ENCODE data around the gene RABGAP1L.

Gene RABGAP1L

DNA sequence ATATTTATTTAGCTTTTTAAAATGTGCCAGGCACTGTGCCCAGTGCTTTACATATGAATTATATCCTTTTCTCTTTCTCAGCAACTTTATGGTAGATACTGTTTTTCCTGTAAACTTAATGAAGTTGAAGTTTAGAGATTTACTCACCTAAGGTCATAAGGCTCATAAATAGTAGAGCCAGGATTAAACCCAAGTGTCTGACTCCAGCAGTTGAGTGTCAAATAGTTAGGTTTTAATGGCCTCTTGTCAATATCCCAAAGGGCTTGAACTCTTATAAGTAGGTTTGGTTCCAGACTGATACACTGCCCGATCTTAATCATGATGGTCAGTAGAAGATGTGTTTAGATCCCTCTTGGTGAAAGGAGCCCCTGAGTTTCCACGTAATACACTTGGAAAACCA lies 37.8 kb downstream of the RABGAP1L start:
- no peak for DNase-seq (ENCODE audit: low read depth in 2 of 2)

DNA sequence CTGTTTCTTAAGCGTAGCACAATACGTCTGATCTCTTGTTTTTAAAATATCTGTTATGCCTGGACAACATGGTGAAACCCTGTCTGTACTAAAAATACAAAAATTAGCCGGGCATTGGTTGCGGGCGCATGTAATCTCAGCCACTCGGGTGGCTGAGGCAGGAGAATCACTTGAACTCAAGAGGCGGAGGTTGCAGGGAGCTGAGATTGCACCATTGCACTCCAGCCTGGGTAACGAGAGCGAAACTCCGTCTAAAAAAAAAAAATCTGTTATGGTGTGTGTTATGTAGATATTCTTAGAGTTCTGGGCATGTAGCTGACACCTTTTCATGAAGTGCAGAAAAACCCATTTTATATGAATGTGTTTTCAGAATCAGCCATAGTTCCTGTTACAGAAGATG lies 38.2 kb downstream of the RABGAP1L start:
- DNase-seq (ENCODE audit: low read depth in 2 of 2), result no peak

DNA sequence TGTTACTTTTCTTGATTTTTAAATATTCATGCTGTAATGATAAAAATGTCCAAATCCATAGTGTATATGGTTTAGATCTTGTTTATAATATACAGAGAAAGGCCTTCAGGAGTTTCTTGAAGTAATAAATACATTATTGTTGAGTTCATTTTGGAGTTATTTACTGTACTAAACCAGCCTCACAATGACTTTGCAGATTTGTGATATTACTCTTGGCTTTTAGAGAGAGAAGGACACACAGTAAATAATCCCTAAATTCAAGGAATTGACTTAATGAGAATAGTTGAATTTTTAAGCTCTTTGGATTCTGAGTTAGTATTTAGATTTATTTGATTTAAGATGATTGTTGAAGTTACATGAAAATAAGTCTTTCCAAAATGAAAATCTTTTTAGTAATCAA lies 38.9 kb downstream of the RABGAP1L start:
- no peak for DNase-seq (ENCODE audit: low read depth in 2 of 2)

DNA sequence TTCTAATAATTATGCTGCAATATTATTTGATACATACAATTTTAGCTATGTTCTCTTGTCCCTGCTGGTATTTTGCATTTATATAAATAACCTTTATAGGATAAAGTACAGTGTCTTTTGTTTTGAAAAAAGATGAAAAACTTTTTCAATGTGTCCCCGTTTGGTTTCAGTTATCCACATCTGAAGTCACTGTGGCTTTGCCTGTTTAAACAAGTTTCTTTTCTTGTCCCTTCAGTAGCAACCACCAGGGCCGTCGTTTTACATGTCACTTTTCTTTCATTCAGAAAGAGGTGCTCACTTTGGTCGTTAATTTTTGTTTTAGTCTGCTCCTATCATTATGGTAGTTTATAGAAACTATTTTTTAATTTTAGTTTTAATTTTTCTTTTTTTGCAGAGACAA lies 41.4 kb downstream of the RABGAP1L start:
- no peak for DNase-seq (ENCODE audit: low read depth in 2 of 2)

DNA sequence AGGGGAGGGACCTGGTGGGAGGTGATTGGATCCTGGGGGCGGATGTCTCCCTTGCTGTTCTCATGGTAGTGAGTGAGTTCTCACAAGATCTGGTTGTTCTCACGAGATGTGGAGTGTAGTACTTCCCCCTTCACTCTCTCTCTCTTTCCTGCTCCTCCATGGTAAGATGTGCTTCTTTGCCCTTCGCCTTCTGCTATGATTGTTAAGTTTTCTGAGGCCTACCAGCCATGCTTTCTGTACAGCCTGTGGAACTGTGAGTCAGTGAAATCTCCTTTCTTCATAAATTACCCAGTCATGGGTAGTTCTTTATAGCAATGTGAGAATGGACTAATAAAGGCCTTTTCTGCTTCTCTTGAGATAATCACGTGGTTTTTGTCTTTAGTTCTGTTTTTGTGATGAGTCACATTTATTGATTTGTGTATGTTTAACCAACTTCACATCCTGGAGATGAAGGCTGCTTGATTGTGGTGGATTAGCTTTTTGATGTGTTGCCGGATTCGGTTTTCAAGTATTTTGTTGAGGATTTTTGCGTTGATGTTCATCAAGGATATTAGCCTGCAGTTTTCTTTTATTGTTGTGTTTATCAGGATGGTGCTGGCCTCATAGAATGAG lies 45.5 kb downstream of the RABGAP1L start:
- DNase-seq (ENCODE audit: low read depth in 2 of 2), result no peak

DNA sequence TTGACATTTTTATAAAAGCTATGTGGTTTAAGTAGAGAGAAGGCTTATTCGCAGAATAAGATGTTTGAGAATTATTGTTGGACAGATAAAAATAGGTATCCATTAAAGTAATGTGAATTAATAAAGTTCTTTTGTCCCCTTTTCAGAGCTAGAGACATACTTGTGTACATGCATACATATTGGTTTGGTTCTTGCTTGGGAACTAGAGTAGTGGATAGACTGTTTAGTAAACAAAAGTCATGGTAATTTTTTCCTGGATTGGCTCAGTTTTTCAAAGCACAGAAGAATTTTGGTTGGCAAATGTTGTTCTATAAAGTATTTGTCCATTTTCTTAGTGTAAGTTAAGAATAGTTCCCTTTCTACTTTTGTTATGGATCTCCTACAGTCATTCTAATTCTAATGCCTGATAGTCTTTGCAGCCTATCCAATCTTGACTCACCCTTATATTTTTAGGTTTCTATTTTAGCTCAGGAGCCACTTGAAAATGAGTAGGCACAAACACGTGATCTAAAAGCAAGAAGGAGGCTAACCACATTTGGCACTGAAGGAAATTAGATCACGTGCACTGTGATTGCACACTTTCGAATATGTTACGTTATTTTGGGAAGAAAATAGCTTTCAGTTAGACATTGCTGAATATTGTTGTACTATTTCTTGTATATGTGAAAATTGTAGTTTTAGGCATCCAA lies 47.0 kb downstream of the RABGAP1L start:
- DNase-seq (ENCODE audit: low read depth in 2 of 2), result no peak

DNA sequence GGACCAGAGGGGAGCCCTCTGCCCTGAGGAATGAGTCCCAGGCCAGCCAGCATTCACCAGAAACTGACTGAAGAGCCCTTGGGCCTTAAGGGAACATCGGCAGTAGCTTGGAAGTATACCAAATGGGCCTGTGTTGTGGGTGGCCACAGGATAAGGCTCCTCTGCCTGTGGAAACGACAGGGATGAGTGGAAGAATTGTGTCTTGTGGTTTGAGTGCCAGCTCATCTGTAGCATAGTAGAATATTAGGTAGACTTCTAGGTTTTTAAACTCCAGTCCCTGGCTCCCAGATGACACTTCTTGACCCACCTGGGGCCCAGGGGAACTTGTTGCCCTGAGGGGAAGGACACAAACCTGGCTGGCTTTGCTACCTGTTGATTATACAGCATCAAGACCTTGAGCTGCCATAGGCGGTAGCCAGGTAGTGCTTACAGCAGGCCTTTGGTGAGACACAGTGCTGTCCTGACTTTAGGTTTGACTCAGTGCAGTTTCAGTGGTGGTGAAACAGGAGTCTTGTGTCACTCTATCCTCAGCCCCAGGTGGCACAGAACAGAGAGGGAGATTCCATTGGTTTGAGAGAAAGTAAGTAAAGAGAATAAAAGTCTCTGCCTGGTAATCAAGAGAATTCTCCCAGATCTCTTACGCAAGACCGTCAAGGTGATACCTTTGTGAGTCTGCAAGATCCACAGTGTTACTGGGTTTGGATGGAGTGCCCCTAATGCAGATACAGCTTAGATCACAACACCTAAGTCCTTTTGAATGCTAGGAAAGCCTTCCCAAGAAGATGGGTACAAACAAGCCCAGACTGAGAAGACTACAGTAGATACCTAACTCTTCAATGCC lies 50.2 kb downstream of the RABGAP1L start:
- no peak for DNase-seq (ENCODE audit: low read depth in 2 of 2)

DNA sequence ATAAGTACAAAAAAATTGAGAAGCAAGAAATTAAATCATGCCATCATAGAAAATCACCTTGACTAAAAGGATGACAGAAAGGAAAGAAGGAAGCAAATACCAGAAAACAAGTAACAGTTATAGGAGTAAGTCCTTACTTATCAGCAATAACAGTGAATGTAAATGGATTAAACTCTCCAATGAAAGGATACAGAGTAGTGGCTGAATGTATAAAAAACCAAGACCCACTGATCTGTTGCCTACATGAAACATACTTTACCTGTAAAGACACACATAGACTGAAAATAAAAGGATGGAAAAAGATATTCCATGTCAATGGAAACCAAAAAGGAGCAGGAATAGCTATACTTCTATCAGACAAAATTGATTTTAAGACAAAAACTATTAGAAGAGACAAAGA lies 52.2 kb downstream of the RABGAP1L start:
- DNase-seq (ENCODE audit: low read depth in 2 of 2), result no peak

DNA sequence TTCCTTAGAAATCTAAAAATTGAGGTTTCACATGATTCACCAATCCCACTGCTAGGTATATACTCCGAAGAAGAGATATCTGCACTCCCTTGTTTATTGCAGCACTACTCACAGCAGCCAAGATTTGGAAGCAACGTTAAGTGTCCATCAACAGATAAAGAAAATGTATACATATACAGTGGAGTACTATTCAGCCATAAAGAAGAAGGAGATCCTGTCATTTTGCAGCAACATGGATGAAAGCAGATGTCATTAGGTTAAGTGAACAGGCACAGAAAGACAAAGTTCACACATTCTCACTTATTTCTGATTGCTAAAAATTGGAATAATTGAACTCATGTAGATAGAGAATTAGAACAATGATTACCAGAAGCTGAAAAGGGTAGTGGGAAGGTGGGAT lies 56.4 kb downstream of the RABGAP1L start:
- no peak for DNase-seq (ENCODE audit: low read depth in 2 of 2)

DNA sequence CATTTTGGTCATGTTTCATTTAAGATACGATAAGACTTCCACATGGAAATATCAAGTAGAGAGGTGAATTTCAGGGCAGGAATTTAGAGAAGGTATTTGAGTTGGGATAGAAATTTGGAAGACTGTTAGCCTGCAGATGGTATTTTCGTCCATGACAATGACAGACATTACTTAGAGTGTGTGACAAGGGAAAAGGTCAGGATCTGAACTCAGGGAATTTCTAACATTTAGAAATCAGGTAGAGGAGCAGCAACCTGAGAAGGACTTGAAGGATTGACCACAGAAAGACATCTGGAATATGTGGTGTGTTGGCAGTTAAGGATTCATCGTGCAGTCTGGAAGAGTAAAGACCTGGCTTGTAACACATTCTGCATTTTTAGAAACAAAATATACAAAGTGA lies 57.9 kb downstream of the RABGAP1L start:
- DNase-seq (ENCODE audit: low read depth in 2 of 2), result no peak

DNA sequence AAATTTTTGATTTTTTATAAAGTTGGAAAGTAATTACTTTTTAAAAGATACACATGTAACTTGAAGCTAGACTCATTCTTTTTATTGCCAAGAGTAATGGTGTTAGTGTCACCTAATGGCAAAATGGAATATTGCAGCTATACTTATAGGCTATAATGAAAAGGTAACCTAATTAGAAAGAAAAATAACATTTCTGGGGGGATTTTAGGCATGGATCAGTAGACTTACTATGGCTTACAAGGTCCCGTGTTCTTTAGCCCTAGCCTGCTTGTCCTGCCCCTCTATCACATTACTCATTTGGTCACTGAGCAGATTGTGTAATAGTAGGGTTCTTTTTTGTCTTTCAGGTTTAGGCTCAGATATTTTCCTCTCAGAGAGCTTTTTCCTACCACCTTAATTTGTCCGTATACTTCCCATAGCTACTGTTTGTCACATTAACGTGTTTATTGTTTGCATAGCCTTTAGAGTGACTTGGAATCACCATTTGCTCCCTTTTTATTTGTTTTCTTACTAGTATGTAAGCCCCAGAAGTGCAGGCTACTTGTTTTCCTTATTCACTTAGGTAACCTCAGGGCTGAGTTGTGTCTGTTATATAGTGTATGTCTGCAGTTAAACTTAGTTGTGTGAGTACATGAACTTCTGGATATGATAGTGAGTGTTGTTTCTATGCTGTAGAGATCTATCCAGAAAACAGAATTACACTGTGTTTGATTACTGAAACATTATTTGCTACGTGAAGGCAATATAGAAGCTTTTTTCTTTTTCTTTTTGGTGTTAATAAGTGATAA lies 58.7 kb downstream of the RABGAP1L start:
- DNase-seq (ENCODE audit: low read depth in 2 of 2), result no peak

DNA sequence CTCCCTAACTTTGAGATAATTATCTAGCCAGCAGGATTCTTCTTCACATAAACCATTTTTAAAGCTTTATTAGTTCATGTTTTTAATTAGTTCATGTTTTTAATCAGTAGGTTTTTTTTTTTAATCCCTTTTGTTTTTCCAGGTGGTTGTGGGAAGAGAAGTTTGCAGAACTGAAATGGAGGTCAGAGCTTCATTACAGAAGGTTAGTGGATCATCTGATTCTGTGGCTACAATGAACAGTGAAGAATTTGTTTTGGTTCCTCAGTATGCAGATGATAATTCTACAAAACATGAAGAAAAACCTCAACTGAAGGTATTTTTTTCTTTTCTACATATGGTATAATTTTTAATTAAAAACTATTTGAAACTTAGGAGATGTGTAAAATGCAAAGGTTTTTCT lies 59.7 kb downstream of the RABGAP1L start:
- DNase-seq (ENCODE audit: low read depth in 2 of 2), result no peak

DNA sequence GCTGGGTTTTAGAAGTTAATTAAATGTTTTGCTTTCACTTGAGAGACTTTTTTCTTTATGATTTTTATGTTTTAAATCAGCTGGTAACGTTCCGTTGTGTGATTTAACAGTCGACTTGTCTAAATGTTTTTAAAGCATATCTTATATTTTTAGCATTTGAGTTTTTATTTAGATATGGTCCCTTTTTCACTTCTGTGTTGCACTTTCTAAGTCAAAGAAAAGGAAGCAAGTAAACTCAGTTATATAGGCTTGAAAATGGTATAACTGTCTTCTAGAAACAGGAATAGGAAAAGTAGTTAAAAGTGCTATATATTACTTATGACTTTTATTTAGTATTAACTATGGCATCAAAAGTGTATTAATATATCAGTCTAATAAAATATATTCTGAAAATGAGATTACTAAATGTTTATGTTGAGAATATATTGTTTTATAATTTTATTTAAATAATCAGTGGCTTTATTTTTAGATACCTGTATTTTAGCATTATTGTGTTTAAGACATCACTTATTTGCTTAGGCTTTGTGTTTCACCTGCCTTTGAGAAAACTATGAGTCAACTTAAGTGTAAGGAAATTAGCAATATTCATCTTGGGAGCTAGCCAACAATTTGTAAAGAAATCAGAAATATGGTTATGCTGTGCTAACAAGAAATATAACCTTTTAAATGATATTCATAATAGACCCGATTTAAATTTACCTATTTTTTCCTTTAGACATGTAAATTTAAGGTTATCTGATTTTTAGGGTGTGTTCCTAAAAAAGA lies 60.5 kb downstream of the RABGAP1L start:
- DNase-seq (ENCODE audit: low read depth in 2 of 2), result no peak

DNA sequence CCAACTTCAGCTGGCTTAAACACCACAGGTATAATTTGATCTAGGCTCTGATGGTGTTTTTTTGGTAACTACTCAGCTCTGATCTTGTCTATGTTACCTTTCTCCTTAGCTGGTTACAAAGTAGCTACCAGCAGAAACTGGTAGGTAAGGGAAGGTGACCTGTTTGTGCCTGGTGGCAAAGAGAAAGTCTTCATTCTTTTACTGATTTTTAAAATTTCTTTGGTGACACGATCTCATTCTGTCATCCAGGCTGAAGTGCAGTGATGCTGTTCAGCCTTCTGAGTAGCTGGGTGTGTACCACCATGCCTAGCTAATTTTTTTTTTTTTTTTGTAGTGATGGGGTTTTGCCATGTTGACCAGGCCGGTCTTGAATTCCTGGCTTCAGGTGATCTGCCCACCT lies 62.4 kb downstream of the RABGAP1L start:
- no peak for DNase-seq (ENCODE audit: low read depth in 2 of 2)

DNA sequence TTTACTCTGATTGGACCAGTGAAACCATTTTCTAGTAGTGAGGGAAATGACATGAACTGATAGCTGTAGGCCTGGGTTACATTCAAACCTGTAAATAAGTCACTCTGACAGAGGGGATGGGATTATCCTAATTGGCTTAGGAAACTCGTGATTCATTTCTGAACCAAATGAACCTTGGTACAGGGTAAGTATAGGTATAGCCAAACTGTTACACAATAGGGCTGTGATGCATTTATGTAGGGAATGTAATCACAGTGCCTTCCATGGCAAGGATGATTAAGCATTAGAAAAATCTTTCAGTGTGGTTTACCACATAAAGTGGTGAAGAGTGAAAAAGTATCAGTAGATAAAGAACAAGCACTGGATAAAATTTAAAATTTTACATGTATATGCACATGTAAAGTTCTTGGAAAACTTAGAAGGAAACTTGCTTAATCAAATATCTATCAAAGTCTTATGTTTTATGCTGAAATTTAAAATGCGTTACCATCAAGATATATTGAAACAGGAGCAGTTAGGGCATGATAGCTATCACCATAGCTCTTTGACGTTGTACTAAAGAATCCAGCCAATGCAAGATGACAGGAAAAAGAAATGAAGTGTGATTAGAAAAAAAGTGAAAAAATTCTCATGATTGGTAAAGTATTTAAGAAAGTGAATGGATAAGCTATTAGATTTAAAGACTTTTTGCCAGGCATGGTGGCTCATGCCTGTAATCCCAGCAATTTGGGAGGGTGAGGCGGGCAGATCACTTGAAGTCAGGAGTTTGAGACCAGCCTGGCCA lies 63.0 kb downstream of the RABGAP1L start:
- no peak for DNase-seq (ENCODE audit: low read depth in 2 of 2)

DNA sequence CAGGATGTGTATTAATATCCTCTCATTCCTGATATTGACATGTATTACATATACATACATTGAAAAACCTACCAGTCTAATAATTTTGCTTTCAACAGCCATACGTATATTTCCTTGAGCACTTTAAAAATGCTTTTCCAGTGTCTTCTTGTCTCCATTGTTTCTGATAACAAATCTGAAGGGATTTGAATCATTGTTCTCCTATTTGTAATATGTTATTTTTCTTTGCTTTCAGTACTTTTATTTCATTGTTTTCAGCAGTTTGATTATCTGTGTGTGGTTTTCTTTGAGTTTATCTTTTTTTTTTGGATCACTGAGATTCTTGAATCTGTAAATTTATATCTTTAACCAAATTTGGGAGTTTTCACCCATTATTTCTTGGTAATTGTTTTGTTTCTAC lies 65.3 kb downstream of the RABGAP1L start:
- DNase-seq (ENCODE audit: low read depth in 2 of 2), result no peak

DNA sequence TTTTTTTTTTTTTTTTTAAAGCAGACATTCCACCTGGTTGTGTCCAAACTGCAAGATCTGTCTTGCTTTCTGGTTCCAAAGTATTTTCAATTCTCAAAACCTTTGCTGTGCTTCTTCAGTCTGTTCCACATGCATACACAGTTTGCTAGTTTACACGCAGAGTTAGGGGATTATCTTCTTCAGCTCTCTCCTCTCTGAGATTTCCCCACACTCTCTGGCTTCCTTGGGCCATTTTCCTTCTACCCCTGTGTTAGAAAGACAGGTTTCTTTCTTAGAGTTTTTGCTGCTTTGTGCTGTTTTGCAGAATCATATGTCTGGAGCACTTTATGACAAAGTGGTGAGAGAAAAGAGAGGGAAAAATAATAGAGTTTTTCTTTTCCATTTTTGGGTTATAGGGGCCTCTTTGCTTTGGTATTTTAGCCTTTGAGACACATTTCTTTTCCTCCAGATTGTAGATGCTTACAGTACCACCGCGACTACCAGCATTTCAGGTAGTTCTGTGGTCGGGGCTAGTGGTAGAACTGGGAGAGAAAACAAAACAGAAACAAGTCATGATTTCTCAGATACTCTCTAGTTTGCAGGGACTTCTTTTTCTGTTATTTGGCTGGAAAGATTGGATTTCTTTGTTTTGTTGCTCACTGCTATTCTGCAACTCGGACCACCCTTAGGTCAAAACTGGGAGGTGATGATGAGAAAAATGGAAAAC lies 66.3 kb downstream of the RABGAP1L start:
- DNase-seq (ENCODE audit: low read depth in 2 of 2), result no peak

DNA sequence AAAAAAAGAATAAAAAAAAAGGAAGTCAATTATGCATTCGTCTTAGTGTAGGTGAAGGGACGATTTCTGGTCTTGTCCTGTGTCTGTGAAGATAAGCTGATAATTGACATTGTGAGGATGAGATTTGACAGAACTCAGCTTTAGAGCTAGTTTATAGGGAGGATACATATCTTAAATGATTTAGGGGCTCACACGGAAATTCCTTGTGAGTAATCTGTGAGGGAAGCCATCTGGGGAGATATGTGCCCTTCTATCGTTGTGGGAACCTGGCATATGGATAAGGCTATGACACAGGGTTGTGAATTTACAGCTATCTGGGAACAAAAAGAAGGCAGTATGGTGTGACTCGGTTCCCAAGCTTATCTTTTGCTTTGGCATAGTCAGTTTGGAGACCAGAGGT lies 71.1 kb downstream of the RABGAP1L start:
- DNase-seq (ENCODE audit: low read depth in 2 of 2), result no peak

DNA sequence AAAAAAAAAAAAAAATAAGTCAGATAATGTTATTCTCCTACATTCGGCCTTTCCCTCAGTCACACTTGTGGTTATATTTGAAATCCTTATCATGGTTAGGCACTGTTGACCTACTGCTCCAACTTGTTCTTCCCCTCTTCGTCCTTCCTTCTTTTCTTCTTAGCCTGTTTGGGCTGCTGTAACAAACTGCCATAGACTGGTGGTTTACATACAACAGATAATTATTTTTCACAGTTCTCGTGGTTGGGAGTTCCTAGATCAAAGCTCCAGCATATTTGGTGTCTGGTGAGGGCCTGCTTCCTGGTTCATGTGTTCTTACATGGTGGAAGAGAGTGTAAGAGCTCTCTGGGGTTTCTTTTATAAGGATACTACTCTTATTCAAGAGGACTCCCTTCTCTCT lies 73.4 kb downstream of the RABGAP1L start:
- DNase-seq (ENCODE audit: low read depth in 2 of 2), result no peak
